SHP77 (cell line): ENCODE measurements around the gene BRD3.
A peak's percentile ranks its signal among the peaks of the same experiment; 100 is the strongest.

Experiments
- DNase-seq, 2 experiments: peaks; one replicate each; lab custom pipeline; 2025; lab: John Stamatoyannopoulos, UW

The BRD3 gene

DNA sequence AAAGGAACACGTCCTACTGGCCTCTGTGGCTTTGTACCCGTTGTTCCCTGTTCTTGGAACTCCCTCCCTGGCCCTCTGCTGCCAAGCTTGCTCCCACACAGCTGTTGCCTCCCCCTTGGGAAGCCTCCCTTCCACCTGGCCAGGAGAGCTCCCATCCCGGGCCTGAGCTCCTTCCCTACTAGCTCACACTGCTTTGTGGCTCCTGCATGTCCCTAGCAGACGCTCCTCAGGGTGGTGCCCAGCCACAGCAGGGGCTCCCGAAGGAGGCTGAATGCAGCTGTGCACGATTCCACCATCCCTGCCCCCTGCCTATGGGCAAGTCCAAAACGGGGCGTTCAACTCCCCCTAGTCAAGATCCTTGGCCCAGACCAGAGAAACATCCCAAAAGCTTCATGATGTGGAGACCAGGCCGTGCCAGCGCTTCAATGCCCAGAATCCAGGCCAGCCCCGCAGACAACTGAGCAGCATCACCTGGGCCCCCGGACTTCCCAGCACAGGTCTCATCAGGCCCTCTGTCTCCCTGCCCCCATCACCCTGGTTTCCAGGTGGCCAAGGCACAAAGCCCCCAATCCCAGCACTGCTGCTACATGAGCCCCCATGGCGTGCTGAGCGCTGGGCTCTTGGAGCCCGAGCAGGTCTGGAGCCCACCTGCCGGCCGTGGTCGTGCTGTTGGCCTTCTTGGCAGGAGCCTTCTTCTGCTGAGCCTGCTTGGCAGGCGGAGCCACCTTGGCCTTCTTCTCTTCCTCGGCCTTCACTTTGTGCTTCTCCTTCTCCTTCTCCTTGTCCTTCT is 28.2 kb downstream of the BRD3 start:
- DNase-seq, result no peak

DNA sequence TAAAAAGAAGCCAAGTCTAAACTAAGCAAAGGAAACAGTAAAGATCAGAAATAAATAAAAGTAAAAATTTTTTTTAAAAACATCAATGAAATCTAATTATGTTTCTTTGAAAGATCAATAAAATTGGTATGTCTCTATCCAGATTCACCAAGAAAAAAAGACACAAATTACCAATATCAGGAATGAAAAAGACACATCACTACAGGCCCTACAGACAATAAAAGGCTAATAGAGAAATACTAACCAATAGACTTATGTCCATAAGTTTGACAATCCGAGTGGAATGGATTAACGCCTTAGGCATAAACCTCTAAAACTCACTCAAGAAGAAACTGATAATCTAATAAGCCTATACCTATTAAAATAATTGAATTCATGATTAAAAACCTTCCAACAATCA is 30.2 kb downstream of the BRD3 start:
- no peak for DNase-seq

DNA sequence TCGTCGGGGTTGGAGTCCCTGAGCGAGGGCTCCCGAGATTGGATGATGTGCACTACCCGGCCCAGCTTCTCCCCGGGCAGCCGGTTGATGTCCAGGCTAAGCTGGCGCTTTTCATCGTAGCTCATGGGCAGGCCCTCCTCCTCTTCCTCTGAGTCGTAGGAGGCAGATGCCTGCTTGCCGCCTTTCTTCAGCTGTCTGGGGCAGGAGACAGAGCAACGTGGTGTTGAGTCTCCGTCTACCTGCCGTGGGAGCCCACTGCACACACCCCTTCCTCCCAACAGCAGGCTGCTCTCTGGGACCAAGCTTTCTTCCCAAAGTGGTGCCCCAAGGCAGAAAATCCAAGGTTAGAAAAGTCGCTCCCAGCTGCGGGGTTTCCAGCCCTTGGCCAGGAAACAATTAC is 31.7 kb downstream of the BRD3 start:
- no peak for DNase-seq

DNA sequence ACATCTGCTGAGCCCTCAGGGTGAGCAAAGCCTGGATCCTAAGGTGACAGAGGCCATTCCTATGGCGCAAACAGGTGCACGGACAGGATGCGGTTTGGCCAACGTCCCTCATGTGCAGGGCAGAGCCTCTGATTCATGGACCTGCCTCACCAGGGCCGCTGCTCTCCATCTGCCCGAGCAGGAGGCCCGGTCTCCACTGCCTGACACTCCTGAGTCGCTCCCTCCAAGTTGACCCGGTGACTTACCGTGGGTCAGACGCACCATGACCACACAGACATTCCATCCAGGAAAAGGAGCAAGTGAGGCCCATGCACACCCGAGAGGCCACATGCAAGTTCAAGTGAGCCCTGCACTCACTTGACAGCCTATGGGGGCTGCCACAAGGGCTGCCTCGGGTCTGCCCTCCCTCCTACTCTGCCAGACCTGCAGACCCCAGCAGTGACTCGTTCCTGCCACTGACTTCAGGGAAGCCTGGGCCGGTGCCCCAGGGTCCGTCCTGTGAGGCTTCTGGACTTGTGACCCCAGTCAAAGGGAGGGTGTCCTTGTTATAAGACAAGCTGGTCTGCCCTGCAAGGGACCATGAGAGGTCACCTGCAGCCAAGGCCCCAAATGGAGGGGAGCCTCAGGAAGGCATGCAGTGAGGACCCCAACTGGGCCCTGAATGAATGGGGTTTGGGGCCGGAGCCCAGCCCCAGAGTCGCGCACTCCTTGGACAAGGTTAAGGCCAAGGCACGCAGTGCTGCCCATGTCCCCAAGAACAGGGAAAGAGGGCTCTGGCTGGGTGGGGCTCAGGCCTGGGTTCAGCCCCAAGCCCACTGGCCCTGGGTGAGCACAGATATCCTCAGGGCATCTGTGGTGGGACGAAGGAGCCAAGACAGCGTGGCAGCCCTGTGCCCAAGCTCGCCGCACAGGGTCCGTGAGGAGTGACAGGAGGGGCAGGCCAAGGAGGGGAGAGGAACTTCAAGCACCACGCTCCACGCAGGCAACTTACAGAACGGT is 32.5 kb downstream of the BRD3 start:
- DNase-seq, result no peak

DNA sequence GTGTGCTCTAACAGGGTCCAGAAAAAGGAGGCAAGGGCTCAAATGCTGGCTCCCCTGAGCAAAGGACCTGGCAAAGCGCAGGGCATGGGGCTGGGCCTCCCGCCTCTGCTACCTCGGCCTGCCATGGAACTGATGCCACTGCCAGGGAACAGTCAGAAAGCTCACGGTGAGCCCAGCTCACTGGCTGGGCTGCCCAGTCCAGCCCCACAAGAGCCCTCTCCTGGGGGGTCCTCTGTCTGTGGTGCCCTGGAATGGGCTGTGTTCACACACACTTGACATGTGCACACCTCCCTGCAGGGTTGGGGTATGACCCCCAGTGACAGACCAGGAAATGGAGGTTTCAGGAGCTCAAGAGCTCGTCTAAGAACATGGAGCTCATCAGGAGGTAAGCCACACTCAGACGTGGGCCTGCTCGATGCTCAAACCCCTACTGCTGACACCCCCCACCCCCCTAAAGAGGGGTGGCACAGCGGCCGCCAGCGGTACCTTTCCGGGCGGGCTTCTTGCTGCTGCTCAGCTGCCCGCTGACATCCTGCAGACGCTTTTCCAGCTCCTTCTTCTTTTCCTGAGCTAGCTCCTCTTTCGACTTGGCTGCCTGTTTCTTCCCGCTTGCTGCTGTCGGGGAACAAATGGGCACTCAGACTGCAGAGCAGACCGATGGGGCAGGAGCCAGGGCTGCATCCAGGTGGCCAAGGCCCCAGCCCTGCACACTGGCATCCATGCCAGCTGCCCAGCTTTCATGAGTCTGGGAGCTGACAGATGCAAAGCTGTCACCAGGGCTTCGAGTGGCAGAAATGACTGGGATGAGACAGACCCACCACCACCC is 33.4 kb downstream of the BRD3 start:
- no peak for DNase-seq

DNA sequence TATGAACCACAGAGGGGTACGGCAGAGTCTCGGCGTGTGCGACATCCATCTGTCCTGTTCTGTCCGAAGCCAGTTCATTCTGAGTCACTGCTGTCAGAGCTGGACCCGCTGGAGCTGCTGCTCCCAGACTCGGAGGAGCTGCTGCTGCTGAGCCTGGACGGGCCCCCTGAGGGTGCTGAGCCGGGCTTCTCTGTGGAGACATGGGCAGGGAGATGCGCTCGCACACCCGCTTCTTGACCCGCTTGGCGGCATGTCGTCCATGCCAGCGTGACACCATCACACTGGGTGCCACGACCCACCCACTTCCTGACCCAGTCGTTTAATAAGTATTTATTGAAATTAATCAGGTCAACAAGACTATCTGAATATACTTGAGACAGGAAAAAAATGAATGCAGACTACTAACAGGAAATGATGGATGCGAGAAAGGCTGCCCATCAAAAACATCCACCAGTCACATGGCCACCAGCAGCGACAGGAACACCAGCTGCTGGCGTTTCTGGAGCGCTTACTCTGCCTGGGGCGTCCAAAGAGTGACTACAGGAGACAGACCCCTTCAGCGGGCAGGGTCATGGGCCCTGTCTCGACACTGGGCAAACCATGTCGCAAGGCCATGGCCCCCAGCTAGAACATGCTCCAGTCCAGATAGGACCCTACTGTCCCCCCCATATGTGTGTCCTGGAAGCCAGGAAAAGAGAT is 34.2 kb downstream of the BRD3 start:
- no peak for DNase-seq

DNA sequence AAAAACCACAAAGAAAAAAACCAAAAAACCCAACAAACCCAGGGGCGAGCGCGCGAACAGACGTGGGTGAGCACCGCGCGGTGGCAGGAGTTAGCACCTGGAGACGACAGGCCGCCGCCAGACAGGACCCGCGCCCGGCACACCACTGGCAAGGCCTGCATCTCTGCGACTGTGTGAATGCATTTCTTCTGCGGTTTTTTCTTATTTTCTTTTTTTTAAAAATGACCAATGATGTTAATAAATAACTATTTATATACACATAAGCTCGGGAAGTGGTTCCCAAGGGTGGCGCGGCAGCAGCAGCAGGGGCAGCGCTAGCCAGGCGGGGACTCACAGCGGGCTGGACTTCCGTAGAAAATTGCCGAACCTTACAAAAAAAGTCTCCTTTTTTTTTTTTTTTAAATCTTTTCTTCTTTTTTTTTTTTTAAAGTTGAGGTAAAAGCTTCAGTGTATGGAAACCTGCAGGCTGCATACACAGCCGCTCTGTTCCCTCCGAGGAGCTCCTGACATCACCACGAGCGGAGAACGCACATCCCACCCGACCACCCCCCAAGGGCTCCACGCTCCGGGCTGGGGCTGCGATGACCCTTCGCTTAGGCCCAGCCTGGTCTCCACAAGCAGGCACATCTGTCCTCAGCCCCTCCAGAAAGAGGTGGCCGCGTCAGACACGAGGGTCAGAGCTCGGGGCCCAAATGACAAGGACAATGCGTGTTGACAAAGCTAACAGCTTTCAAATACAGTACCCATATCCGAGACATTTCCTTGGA is 35.2 kb downstream of the BRD3 start:
- DNase-seq, result no peak

DNA sequence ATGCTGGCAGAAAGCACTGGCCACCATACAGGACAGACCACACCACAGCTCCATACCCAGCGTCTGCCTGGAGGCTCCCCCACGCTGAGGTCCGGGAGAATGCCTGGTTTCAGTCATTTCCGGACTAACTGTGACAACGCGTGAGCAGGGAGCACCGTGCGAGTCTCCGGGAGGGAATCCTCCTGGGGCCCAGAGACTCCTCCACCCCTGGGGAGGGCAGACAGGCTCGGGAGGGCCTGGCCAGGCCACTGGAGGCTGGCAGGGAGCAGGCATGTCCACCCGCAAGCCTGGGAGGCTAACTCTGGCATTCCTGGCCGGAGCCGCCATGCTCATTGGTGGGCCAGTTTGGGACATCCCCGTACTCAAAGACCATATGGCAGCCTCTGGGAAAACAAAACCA is 36.0 kb downstream of the BRD3 start:
- no peak for DNase-seq

DNA sequence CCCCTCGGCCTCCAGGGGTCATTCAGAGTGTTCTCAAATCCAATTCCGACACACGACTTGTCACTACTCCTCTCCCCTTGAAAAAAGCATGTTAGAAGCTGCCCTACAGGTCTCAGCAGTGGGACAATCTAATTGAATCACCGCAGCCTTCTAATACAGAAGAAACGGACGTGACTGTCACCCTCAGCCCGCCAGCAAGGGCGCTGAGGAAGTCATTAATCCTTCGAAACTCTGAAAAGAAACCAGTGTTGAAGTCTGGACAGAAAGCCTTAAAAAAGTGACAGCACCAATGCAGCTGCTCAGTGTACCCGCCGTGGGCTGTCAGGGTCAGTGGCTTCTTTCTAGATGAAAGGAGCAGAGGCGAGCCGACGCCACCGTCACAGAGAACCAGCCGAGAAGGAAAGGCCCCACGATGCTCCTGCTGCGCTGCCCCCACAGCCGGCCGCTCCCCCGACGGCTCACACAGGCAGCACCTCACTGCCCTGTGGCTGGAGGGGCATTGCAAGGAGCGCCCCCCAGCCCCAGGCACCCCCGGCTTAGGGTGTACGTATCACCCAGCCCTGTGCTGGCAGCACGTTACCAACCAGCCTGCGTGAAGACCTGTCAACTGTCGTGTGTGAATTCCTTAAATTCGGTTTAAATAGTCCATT is 36.9 kb downstream of the BRD3 start:
- no peak for DNase-seq

DNA sequence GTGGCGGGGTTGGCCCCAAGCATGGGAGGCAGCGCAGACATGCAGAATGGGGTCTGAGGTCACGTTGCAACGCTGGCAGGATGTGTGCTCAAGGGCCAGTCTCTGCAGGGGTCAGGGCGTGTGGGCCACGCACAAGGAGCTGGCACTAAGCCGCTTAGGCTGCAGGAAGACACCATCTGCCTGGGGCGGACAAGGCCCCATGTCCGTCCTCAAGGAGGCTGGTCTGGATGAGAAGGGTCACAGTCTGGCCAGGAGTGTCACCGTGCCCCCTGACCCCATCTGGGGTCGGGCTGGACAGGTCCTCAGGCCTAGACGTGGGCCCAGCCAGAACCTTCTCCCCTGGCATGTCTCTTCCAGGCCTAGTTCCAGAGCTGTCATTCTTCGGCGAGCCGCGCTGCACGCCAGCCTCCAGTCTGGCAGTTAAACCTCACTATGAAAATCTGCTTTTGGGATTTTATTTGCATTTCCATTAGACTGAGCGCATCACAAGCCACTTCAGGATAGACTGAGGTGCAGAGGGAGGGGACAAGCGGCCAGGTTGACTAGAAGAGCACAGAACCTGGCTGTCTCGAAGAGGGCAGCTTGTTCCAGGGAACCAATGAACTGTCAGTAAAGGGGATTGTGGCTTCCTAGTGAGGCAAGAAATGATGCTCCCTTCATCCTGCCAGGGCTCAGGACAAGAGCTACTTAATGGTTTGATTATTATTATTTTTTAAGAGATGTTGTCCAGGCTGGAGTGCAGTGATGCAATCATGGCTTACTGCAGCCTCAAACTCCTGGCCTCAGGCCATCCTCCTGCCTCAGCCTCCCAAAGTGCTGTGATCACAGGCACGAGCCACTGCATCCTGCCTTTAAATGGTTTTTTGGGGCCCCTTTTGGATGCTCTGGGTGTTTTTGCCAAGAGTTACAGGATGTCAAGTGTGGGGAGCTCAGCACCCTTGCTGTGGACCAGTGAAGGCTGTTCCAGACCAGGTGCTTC is 38.3 kb downstream of the BRD3 start:
- DNase-seq, result no peak

DNA sequence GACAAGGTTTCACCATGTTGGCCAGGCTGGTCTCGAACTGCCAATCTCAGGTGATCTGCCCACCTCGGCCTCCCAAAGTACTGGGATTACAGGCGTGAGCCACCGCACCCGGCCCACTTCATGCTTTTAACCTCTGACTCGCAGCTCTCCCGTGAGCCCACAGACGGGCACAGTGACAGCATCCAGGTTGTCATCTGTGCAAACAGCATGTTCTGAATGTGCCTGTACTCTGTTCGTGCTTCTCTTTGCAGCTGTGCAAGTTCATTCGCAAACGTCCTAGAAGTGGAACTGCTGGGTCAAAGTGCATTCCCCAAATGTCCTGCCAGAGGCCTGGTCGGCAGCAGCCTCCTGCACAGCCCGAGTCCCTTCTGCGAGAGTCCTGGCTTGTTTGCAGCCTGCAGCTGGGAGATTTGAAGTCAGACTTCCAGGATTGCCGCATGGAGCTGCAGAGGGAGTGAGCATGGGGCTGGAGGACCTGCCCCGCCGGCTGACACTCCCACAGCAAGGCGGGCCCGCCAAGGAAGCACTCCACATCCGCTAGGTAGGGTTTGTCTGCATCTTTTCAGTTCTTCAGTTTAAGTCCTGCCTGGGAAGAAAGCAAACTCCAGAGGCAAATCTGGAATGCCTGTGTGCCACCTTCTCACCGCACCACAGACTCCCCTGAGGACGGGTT is 39.1 kb downstream of the BRD3 start:
- no peak for DNase-seq

DNA sequence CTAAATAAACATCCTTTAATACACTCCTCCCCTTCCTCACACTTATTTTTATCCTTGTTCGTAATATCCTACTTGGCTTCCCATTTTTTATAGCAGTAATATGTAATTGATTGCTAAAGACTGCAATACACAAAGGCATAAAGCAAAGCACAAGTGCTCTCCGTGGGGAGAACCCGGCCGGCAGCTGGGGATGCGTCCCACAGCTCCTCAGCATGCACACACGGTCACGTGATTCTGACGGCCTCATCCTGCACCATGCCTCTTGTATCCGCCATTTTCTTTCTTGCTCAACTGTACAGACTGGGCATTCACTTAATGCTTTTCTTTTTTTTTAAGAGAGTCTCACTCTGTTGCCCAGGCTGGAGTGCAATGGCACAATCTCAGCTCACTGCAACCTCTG is 39.8 kb downstream of the BRD3 start:
- DNase-seq, result no peak

DNA sequence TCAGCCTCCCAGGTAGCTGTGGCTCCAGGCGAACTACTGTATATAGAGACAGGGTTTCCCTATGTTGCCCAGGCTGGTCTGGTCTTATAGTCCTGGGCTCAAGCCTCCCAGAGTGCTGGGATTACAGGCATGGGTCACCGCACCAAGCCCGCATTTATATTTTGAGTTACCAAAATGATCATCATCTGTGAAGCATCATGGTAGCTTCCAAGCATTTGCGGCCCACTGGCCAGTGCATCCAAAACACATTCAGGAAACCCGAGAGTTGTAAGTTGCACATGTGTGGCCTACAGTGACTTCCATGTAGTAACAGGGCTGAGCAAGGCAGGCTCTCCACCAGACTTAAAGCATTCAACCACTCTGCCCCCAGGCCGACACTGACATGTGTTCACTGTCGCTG is 40.3 kb downstream of the BRD3 start:
- DNase-seq, result no peak

DNA sequence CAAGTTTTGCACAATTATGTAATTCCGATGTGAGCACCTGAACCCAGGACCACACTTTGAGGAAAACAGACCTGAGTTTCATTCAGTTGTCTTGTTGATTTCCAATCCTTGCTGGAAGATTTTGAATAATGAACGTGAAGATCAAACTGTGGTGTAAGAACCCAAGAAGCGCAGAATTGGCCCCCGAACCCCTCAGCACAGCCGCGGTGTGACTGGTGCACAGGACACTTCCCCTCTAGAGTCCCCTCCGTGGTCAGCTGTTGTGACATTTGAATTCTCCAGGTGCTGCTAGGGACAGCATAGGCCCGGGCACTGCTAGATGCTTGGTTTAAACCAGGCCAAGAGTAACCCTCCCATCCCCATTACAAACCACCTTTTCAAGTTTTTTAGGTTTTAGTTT is 40.8 kb downstream of the BRD3 start:
- no peak for DNase-seq

DNA sequence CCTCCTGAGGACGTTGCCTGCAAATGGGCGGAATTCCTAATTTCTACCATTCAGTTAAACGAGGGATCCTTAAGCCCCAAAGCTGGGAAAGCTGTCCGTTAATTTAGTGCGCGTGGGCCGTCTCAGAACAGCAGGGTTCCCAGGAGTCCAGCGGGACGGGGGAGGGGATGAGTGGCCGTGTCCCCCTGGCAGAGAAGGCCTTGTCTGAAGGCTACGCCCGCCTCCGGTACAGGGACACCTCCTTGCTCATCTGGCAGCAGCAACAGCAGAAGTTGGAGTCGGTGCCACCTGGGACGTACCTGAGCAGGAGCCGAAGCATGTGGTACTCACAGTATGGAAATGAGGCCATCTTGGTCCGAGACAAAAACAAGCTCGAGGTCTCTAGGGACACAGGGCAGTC is 41.2 kb downstream of the BRD3 start:
- DNase-seq, result no peak

DNA sequence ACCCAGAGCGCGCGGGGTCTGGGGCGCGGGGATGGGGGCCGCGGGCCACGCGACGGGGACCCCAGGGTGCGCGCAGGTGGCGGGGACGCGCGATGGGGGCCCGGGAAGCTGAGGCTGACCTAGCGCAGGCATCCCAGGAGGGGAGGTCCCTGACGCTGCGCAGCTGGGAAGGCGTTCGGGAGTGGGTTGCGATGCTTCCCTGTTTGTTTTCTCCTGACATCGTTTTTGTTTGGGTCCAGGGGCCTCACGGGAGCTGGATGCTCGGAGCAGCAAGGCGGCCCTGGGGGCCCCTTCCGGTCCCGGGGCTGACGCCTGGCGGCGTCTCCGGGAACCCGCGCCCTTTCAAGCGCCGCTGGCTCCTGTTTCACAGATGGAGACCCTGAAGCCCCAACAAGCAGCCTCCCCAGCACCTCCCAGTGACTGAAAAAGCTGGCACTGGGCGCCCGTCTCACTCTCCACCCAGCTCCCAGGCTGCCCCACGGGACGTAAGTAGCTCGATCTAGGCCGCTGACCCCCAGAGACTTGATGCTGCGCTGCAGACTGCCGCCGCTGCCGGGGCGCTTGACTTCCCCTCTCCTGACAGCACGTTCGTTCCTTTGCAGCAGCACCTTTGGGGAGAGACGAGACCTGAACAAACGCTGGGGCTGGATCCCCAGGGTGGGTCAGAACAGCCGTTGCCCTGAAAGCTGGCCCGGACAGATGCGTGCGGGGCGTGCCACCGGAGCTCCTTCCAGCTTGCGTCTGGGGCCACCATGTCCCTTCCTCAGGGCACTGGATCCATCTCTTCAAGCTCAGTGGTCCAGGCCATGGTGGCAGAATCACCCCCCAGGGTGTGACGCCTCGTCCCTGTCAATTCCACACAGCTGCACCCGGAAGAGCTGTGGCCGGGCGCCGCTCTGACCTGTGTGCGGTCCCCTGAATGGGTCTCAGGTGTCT is 42.0 kb downstream of the BRD3 start:
- peak in 1 of 2 experiments; percentile 34 for DNase-seq

DNA sequence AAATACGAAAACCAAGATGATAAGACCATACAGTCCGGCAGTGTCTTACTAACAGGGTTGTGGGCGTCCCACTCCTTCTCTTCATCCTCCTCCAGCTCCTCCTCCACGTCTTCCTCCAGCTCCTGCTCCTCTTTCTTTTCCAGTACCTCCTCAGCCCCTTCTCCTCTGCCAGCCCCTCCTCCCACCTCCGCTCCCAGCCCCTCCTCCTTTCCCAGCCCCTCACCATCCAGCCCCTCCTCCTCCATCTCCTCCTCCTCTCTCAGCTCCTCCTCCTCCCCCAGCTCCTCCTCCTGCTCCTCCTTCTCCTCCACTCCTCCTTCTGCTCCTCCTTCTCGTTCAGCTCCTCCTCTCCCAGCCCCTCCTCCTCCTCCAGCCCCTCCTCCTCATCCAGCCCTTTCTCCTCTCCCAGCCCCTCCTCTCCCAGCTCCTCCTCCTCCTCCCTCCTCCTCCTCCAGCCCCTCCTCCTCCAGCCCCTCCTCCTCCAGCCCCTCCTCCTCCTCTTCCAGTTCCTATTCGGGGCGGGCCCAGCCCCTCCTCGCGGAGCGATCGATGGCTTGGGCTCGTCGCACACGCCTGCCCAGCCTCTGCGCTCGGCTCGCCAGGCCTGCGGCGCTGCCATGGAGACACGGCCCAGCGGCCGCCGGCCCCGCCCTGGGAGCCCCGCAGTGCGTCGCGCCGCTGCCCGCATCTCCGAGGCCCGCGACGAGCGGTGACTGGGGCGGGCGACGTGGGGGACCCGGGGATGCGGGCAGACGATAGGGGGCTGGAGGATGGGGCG is 42.8 kb downstream of the BRD3 start, which contains the start of gene BRD3OS:
TSS of gene BRD3OS (plus strand) at position 654 of the 778 bp plus-strand sequence. CDS start 1,267 bp downstream, outside the sequence.
- peak; percentile 94 to 97 for DNase-seq
